GM08714 (cell line): ENCODE measurements around the gene ASXL1.
"Not testable (repeated sequence)": the region's sequence is repeated elsewhere in the genome, so short reads cannot be mapped to it uniquely, and the experiment has no call there.

ENCODE experiments used
- H3K4me3 ChIP-seq: fragments of 200-500 bp; sonication (Bioruptor generic); 2 replicates; pipeline ENCODE4 v1.5.1; 2014; ENCODE audit warnings: mild to moderate bottlenecking, low read length, inconsistent platforms
- ZNF274 ChIP-seq: IDR thresholded peaks from 2 replicates; pipeline ENCODE4 v1.6.1; 2012; ENCODE audit warnings: mild to moderate bottlenecking, low read depth, low read length

ASXL1 gene

DNA sequence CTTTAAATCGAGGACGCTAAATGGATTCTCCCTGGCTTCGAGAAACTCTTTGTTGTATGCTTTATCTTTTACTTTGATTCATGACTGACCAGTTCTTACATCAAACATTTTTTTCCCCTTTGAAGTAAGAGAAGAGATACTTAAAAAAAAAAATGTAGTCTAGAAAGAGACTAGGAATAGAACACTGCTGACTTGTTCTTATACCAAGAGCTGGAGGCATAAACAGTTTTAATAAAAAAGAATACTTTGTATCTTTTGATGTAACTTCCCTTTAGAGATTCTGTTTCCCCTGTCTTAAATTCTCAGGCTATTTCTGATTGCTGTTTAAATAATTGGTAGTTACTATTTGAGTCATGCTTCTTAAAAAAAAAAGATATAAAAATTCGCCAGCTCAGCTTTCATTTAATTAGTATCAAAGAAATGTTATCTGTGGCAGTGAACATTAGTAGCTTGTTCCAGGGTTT is 4.8 kb downstream of the ASXL1 start:
- no peak for TF ChIP-seq ZNF274
- no peak overlapping the region; the same call in 1 of the 2 replicates for H3K4me3 ChIP-seq

DNA sequence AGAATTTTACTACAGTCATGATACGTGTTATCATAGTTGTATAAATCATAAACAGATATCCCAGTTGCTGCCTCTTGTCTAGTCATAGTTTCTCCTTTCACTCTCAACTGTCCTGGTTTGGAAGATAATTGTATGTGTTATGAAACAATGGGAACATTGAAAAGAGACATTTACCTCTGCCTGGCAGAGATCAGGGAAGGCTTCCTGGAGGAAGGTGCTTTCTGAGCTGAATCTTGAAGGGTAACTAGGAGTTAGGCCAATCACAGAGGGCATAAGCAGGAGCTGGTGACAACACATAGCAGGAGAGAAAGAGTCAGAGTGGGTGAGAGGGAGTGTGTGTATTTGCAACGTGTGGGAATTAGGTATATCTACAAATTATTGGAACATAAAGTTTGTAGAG is 5.4 kb downstream of the ASXL1 start:
- TF ChIP-seq ZNF274: no peak
- H3K4me3 ChIP-seq: no peak overlapping the region

DNA sequence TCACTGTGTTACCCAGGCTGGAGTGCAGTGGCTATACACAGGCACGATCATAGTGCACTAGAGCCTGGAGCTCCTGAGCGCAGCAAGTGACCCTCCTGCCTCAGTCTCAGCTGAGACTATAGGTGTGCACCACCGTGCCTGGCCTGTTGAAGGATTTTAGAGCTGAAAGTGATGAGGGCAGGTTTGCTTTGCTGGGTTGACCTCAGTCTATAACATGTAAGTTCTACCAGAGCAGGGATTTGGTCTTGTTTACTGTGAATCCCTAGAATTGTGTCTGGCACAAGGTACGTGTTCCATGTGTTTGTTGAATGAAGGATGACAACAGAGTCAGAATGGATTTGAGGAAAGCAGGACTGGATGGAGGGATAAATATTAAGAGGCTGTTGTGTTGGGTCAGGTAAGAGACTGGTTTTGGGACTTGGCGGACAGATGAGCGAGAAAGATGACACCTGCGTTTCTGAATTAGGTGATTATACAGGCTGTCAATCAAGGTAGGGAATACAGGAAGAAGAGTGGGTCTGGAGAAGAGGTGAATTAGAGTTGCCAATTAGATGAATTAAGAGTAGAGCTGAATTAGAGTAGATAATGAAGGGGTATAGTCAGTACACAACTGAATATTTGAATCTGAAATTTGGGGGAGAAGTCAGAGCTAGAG is 6.5 kb downstream of the ASXL1 start:
- TF ChIP-seq ZNF274: no peak
- no peak overlapping the region for H3K4me3 ChIP-seq

DNA sequence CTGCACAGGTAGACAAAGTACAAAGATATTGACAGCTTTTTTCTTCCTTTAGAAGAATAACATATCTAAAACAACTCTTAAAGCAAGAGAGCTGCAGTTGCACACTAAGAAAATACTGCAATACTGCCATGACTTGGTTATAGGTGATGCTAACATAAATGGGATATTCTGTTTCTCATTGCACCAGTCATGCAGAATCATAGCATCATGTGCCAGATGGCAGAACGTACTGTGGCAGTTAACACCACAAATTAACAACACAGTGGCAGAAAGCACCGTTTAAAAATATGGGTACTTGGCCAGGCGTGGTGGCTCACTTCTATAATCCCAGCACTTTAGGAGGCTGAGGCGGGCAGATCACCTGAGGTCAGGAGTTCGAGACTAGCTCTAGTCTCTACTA is 7.4 kb downstream of the ASXL1 start:
- no peak for TF ChIP-seq ZNF274
- no peak overlapping the region for H3K4me3 ChIP-seq

DNA sequence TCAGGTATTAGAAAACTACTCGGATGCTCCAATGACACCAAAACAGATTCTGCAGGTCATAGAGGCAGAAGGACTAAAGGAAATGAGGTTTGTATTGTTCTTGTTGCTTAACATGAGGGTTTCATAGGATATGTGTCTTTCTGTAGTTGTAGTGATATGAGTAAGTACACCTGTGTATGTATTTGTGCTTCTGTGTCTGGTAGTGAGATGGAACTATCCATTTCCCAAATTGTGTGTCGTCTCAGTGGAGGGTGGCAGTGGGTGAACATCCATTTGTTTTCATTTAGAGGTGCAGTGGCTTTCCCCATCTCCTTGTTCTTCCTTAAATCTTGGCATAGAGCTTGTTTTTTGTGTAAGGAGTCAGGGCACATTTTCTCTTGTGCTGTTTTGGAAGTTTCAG is 8.2 kb downstream of the ASXL1 start:
- no peak overlapping the region for H3K4me3 ChIP-seq
- TF ChIP-seq ZNF274: no peak

DNA sequence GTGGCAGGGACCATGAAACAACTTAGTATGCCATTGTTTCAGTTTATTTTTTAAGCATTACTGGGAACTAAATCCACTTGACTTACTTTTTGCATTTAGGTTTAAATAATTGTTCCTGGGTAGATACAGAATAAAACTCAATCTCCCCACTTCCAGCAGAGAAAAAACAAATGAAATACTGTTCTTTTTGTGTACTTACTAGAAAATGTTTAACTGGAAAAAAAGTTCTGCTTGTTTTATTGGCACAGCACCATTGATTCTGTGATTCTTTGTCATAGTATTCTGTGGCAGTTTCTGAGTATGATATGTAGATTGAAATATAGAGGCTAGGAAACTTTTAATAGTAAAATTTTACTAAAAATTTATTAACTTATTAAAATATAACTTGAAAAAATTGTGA is 10.2 kb downstream of the ASXL1 start:
- no peak overlapping the region for H3K4me3 ChIP-seq
- no peak for TF ChIP-seq ZNF274

DNA sequence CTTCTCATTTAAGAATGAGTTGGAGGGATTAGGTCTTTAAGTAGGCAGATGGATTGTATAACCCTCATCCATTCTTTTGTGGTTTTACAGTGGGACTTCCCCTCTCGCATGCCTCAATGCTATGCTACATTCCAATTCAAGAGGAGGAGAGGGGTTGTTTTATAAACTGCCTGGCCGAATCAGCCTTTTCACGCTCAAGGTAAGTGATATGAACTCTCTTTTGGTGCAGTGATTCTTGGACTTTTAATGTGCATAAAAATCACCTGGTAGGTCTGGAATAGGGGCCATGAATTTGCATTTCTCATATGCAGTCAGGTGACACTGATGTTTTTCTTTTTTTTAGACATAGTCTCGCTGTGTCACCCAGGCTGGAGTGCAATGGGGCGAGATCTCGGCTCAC is 10.8 kb downstream of the ASXL1 start:
- no peak for TF ChIP-seq ZNF274
- H3K4me3 ChIP-seq: no peak overlapping the region; the same call in 1 of the 2 replicates

DNA sequence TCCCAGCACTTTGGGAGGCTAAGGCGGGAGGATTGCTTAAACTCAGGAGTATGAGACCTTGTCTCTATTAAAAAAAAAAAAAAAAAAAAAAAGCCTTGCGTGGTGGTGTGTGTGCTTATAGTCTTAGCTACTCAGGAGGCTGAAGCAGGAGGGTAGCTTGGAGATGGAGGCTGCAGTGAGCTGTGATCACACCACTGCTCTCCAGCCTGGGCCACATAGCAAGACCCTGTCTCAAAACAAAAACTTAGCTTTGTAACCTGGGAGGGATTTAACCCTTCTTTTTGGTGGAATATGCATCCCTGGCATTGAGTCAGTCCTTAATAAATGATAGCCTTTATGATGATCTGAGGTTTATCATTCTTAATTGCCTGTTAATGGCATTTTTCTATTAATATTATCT is 12.8 kb downstream of the ASXL1 start:
- TF ChIP-seq ZNF274: no peak
- H3K4me3 ChIP-seq: no peak overlapping the region

DNA sequence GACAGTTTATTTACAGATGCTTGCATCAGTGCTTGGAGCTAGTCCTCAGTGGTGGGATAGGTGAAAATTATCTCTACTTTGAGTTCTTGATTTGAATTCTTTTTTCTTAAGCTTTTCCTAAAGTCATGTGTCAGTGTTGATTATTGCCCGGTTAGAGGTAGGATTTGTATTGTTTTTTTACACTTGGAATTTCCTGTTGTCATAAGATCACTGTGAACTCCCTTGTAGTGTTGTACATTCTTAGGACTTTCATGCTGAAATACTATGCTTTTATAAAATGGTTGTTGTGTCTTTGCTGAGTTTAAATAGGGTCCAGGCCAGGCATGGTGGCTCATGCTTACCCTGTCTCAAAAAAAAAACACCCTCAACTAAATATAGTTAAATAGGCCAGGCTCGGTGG is 20.3 kb downstream of the ASXL1 start:
- no peak for TF ChIP-seq ZNF274
- H3K4me3 ChIP-seq: no peak overlapping the region

DNA sequence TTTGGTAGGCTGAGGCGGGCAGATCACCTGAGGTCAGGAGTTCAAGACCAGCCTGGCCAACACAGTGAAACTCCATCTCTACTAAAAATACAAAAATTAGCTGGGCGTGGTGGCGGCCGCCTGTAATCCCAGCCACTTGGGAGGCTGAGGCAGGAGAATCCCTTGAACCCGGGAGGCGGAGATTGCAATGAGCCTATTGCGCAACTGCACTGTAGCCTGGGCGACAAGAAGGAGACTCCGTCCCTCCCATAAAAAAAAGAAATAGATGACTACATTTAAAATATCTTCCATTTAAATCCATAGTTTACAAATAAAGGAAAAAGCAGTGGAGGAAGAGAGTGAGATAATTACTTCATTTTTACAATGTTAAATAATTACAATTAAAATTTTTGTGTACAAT is 21.9 kb downstream of the ASXL1 start:
- H3K4me3 ChIP-seq: not testable (repeated sequence)

DNA sequence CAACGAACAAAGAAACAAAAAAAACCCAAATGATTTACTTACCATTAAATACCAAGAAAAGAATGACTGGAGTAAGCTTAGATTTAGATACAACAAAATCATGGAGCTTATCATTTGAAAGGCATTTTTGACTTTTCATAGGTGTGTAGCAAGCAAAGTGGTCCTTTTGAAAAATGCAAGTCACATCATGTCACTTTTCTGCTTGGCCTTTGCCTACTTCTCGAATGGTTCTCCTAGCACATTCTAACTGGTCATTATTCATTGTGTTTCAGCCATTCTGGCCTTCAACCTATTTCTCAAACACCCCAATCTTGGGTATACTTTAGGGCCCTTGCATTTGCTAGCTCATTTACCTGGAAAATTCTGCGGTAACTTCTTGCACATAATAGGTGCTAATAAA is 22.6 kb downstream of the ASXL1 start:
- H3K4me3 ChIP-seq: no peak overlapping the region
- TF ChIP-seq ZNF274: no peak

DNA sequence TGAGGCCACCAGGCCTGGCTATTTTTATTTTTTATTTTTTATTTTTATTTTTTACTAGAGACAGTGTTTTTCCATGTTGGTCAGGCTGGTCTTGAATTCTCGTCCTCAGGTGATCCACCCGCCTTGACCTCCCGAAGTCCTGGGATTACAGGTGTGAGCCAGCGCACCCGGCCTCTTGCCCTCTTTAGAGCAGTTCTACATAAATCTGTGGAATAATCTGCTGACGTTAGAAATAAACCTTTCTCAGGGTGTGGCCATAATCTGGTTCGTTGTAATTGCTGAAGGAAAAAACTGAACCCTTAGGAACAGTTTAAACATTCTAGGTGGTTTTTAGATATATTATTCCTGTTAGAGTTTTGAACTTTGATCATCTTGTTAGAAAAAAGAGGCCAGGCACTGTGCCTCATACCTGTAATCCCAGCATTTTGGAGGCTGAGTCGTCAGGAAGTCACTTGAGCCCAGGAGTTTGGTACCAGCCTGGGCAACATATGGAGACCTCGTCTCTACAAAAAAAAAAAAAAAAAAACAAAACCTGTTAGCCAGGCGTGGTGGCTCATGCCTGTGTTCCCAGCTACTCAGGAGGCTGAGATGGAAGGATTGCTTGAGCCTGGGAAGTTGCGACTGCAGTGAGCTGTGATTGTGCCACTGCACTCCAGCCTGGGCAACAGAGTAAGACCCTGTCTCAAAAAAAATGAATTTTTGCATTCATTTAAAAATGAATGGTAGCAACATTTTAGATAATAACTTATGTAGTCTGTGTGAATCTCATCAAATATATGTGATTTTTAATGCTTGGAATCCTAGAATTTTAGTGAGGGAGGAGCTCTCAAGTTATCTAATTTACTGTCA is 24.2 kb downstream of the ASXL1 start:
- TF ChIP-seq ZNF274: no peak
- H3K4me3 ChIP-seq: no peak overlapping the region

DNA sequence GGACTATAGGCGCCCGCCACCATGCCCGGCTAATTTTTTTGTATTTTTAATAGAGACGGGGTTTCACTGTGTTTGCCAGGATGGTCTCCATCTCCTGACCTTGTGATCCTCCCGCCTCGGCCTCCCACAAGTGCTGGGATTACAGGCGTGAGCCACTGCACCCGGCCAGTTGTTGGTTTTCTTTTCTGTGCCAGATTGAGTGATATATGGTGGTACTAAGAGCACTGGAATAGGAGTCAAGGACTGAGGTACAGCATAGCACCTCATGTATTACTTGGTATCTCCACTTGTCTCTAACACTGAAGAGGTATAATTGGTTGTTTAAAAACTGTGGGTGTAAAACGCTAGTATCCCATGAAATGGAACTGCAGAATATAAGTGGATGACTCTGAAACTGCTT is 25.3 kb downstream of the ASXL1 start:
- H3K4me3 ChIP-seq: not testable (repeated sequence)

DNA sequence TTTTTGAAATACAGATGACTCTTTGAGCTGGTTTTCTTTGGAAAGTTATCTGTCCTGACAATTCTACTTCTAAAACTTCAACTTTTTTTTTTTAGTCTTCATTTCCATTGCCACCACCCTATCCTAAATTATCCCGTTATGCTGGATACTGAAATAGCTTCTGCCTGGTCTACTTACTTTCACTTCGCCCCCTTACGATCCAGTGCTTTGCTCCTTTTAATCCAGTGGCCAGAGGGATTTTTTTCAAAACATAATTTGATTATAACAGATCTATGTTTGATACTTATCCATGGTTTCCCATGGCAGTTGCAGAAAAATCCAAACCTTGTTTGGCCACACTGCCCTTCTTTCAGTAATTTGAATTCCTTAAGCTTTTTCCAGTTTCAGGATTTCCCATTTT is 27.4 kb downstream of the ASXL1 start:
- no peak for TF ChIP-seq ZNF274
- H3K4me3 ChIP-seq: no peak overlapping the region

DNA sequence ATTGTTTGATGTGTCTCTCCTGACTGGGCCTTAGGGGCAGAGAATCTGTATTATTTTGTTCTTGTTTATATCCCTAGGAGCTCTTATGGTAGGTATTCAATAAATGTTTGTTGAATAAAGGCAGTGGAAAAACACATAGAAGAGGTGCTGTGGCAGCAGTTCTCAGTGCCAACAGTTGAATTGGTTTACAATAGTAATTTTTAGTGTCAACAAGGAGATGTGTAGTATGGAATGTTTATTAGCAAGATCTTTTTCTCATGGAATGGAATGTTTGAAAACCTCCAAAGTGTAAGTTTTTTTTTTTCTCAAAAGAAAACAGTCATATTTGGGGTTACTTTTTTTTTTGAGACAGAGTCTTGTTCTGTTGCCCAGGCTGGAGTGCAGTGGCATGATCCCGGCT is 28.0 kb downstream of the ASXL1 start:
- no peak for TF ChIP-seq ZNF274
- no peak overlapping the region for H3K4me3 ChIP-seq
